GM12891 (cell line): ENCODE measurements around the gene KCNN4.

Source experiments
- POLR2A ChIP-seq: IDR thresholded peaks from 2 replicates; pipeline ENCODE4 v1.6.1; 2011; ENCODE audit warnings: low read depth, low read length, control low read depth
- POLR2AphosphoS5 ChIP-seq: IDR thresholded peaks from 2 replicates; pipeline ENCODE4 v1.6.1; 2011; ENCODE audit warnings: low read depth, low read length, control low read depth
- POU2F2 ChIP-seq: IDR thresholded peaks from 2 replicates; pipeline ENCODE4 v1.6.1; 2011; ENCODE audit warnings: low read depth, mild to moderate bottlenecking, control low read depth, low read length, moderate library complexity
- SPI1 ChIP-seq: IDR thresholded peaks from 2 replicates; pipeline ENCODE4 v1.6.1; 2011; ENCODE audit warnings: low read depth, low read length, control low read depth
- TAF1 ChIP-seq: IDR thresholded peaks from 2 replicates; pipeline ENCODE4 v1.6.1; 2011; ENCODE audit warnings: low read depth, low read length, control low read depth

- TF ChIP-seq TAF1 (no peak), POLR2AphosphoS5 (no peak), POLR2A (no peak), SPI1 (no peak), POU2F2 (no peak)
Observed at GRCh38 chr19:43809762-43810696, 29.3 kb upstream of the KCNN4 start.
